ENCODE results near the gene HBA1. TPM values are rescaled to one million over a fixed set of nuclear protein-coding genes. Genes with fewer than 3 reads are reported as not detected.
"Not testable (repeated sequence)": the region's sequence is repeated elsewhere in the genome, so short reads cannot be mapped to it uniquely, and the experiment has no call there.

Gene HBA1
- total RNA-seq, 1 donor from 2014 or later = 357 TPM

DNA sequence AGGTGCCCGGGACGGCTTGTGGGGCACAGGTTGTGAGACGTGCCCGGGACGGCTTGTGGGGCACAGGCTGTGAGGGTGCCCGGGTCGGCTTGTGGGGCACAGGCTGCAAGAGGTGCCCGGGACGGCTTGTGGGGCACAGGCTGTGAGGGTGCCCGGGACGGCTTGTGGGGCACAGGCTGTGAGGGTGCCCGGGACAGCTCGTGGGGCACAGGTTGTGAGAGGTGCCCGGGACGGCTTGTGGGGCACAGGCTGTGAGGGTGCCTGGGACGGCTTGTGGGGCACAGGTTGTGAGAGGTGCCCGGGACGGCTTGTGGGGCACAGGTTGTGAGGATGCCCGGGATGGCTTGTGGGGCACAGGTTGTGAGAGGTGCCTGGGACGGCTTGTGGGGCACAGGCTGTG lies 16.2 kb upstream of the HBA1 start:
- not testable (repeated sequence) for DNase-seq

DNA sequence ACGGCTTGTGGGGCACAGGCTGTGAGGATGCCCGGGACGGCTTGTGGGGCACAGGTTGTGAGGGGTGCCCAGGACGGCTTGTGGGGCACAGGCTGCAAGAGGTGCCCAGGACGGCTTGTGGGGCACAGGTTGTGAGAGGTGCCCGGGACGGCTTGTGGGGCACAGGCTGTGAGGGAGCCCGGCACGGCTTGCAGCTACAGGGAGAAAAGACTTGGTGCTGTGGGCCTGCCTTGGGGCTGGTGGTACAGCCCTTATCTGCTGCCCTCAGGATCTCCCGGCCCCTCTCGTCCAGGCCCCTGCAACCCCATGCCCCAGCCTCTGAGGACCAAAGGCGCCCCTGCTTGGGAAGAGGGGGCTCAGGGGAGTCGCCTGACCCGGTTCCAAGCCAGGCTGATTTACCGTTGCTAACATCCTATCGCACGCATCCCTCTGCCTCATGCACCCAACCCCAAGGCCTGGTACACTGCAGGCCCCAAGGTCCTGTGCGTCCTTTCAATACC lies 15.7 kb upstream of the HBA1 start:
- DNase-seq = no peak

GRCh38 chr16:162271-162991 lies 14.0 kb upstream of the HBA1 start:
- no peak for DNase-seq

DNA sequence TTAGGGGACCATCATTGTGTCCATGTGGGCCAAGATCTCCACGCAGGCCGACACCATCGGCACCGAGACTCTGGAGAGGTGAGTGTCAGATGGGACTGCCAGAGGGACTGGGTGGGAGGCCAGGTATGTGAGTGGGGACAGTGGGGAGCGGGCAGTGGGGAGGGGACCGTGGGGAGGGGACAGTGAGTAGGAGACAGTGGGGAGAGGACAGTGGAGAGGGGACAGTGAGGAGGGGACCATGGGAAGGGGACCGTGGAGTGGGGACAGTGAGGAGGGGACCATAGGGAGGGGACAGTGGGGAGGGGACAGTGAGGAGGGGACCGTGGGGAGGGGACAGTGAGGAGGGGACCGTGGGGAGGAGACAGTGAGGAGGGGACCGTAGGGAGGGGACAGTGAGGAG lies 13.3 kb upstream of the HBA1 start:
- not testable (repeated sequence) for DNase-seq

DNA sequence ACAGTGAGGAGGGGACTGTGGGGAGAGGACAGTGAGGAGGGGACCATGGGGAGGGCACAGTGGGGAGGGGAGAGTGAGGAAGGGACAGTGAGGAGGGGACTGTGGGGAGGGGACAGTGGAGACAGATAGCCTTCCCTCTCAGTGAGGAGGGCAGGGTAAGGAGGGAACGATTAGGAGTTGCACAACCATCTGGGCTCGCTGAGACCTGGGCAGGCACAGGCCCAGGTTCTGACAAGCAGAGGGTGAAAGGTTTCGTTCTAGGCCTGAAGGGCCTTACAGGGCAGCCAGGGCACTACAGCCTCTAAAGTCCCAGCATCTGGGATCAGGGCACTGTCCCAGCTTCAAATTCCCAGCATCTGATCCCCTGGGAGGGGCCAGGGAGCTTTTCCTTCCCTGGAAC lies 12.8 kb upstream of the HBA1 start:
- not testable (repeated sequence) for DNase-seq

- not testable (repeated sequence) for DNase-seq
Observed at GRCh38 chr16:164134-164823, 12.2 kb upstream of the HBA1 start.

GRCh38 chr16:164827-165538 lies 11.5 kb upstream of the HBA1 start:
- DNase-seq = no peak

GRCh38 chr16:165539-166374 lies 10.7 kb upstream of the HBA1 start, which contains the start of gene HBM:
HBM (plus strand) TSS chr16:165978; CDS start chr16:165998, 20 bp downstream.
- DNase-seq = no peak

GRCh38 chr16:166375-167121 lies 9.9 kb upstream of the HBA1 start:
- DNase-seq = no peak

DNA sequence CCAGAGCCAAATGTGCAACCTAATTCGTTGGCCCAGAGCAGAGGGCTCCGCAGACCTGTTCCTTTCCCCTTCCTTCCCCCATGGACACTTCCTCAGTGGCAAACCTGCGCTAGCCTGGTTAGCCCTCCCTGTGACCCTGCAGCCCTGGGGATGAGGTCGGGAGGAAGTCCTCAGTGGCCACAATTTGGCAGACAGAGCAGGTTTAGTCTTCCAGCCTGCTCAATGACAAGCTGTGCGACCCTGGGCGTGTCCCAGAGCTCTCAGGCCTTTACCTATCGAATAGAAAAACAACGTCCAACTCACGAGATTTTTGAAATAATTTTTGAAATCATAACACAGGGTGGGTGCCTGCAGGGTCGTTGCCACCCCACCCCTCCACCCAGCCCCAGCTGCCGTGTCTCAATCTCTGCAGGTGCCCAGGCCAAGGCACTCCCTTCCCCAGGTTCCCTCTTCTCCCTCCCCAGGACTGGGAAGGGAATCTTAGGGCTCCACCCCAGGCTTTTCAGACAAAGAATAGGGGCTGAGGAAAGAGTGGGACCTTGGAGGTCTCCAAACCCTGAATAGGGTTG lies 9.3 kb upstream of the HBA1 start:
- no peak for DNase-seq

GRCh38 chr16:168424-168823 lies 8.1 kb upstream of the HBA1 start:
- no peak for DNase-seq

DNA sequence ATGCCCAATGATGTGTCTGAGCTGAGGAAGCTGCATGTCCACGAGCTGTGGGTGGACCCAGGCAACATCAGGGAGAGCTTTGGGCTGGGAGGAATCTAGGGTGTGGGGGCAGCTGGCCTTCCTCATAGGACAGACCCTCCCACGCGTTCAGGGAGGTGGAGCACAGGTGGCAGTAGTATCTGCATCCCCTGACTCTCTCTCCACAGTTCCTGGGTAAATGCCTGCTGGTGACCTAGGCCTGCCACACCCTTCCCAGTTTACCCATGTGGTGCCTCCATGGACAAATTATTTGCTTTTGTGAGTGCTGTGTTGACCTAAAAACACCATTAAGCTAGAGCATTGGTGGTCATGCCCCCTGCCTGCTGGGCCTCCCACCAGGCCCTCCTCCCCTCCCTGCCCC lies 7.5 kb upstream of the HBA1 start:
- no peak for DNase-seq

GRCh38 chr16:170088-170507 lies 6.4 kb upstream of the HBA1 start:
- peak; percentile 44 for DNase-seq

GRCh38 chr16:170788-171187 lies 5.7 kb upstream of the HBA1 start:
- DNase-seq = no peak

GRCh38 chr16:172374-172941 lies 4.0 kb upstream of the HBA1 start, which contains the start of gene HBA2:
HBA2 (plus strand) TSS chr16:172876; CDS start chr16:172913, 37 bp downstream.
- not testable (repeated sequence) for DNase-seq

DNA sequence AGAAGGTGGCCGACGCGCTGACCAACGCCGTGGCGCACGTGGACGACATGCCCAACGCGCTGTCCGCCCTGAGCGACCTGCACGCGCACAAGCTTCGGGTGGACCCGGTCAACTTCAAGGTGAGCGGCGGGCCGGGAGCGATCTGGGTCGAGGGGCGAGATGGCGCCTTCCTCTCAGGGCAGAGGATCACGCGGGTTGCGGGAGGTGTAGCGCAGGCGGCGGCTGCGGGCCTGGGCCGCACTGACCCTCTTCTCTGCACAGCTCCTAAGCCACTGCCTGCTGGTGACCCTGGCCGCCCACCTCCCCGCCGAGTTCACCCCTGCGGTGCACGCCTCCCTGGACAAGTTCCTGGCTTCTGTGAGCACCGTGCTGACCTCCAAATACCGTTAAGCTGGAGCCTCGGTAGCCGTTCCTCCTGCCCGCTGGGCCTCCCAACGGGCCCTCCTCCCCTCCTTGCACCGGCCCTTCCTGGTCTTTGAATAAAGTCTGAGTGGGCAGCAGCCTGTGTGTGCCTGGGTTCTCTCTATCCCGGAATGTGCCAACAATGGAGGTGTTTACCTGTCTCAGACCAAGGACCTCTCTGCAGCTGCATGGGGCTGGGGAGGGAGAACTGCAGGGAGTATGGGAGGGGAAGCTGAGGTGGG lies 3.1 kb upstream of the HBA1 start:
- not testable (repeated sequence) for DNase-seq

GRCh38 chr16:173928-174769 lies 2.3 kb upstream of the HBA1 start:
- DNase-seq = peak; percentile 60

GRCh38 chr16:175011-175949 lies 1.2 kb upstream of the HBA1 start:
- DNase-seq = no peak

Measured in tongue (tissue), 2 donors.